Kasumi-1 (cell line): ENCODE results near the gene GLG1.
A peak's percentile ranks its signal among the peaks of the same experiment; 100 is the strongest.

Experiments
- DNase-seq, 2 experiments: peaks; one replicate each; lab custom pipeline; 2025; lab: John Stamatoyannopoulos, UW

GLG1 gene

DNA sequence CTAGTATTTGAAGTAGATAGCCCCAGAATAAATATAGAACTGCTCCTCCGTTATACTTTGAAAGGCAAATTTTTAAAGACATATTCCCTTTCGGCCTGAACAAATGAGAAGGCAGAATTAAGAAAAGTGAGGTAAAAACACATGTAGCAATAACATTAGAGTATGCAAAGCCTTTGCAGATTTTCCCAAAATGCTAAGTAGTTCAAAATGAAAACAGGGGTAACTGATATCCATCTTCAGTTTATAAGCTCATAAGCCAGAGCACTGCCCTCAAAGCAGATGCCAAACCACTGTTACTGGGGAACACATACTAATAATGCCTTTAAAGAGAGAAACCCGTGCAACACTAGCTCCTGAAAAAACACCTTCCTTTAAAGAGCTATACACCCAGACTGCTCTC, 134.4 kb downstream of the GLG1 start:
- DNase-seq = no peak

- DNase-seq = no peak
Measured at GRCh38 chr16:74472010-74472409, 134.9 kb downstream of the GLG1 start.

- DNase-seq = no peak
Measured at GRCh38 chr16:74469946-74470478, 136.9 kb downstream of the GLG1 start.

GRCh38 chr16:74468807-74469525, 137.9 kb downstream of the GLG1 start:
- DNase-seq = no peak

- no peak for DNase-seq
Measured at GRCh38 chr16:74466872-74467271, 140.0 kb downstream of the GLG1 start.

- DNase-seq = no peak
Measured at GRCh38 chr16:74465851-74466685, 140.8 kb downstream of the GLG1 start.

DNA sequence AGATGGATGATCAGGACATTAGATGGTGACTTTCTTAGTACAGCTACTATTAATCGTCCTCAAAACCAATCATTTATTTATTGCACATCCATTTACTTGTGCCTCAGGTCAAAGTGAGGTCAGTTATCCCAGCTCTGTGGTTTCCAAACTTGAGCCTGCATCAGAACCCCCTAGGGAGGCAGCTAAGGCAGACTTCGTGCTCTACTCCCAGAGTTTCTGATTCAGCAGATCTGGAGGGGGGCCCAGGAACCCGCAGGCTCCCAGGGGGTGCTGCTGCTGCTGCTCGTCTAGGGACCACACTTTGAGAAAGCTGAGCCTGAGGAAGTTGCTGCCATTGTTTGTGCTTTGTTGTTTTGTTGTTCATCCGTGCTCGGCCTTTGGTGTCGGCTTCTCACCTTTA, 141.6 kb downstream of the GLG1 start:
- DNase-seq = no peak

- DNase-seq = peak in 1 of 2 experiments; percentile 10
Measured at GRCh38 chr16:74463888-74464287, 143.0 kb downstream of the GLG1 start.

DNA sequence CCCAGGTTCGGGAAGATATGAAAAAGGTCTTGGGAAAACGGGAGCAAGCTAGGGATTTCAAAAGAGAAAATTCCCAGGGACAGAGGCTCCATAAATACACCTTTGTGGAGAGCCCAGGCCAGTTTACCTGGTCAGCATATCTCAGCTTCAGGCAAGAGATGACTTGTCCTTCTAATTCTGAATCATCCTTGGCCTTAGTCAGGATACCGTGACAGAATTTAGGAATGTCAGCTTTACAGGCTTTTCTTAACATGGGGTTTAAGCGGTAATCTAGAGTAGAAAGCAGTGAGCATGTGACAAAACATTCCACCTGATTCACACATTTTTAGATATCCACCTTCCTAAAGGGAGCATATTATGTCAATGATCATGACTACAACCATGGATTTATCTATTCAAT, 144.6 kb downstream of the GLG1 start:
- DNase-seq = no peak

DNA sequence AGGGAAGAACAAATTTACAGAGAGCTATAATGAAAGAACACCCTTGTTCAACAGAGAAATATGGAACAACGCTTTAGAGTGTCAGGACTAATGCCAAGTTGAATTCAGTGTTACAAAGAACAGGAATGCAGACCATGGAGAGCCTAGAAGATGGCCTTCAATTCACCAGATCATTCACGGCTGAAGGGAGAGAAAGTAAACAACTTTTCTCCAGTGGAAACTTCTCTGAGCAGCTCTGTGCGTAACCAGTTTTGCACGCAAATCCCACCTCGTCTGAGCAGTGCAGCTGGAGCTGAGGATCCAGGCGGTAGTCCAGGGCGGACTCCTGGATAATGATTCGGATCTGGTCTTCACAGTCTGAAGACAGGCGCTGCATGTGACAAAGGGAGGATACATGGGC, 145.1 kb downstream of the GLG1 start:
- DNase-seq = no peak

DNA sequence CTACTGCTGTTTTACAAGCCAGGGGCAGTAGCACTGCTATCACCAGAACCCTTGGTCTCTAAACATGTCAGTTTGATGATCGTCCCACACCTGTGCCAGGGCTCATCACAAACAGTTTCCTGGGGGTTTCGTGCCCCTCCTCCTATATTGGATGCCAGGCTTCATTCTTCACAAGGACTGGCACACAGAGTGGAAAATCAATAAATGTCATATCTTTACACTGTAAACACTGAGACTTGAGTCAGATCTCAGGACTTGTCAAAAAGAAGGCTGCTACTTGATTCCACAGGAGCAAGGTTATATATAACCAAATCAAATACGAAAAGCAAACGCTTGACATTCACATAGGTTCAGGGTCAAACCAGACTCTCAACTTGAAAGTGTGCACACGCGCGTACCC, 146.4 kb downstream of the GLG1 start:
- no peak for DNase-seq

GRCh38 chr16:74456290-74456625, 150.7 kb downstream of the GLG1 start:
- DNase-seq = no peak

- no peak for DNase-seq
Measured at GRCh38 chr16:74455619-74456289, 151.2 kb downstream of the GLG1 start.

- DNase-seq = no peak
Measured at GRCh38 chr16:74455213-74455612, 151.7 kb downstream of the GLG1 start.

DNA sequence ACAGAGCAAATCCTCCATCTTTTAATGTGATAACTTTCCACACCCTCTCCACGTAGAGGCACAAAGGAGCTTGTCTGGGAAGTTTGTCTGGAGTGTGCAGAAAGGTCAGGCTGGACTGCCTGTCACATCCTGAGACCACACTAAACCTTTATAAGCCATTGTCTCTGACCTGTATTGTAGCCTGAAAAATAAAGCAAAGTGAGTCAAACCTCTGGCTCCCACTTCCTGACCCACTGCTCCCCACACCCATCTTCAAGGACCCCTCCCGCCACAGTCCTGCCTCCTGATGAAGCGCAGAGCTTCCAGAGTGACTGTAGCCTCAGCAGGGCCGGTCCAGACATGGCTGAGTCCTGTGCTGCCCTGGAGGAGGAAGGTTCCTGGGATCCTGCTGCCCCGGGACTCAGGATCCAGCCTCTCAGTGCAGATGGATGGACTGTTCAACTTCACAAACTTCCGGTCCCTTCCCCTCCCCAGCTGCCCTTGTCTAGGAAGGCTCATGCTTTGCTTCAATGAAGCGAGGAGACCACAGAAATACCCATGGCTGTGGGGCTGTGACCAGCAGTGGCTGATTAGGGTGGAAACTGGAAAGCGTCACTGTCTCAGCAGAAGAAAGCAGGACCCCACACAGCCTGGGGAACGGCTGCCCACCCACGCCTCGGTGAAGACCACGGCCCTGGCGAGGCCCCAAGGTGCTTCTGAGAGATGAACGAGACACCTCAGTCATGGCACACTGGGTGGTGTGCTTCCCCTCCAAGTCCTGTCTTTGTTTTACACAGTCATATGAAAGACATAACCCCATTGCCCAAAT, 154.8 kb downstream of the GLG1 start:
- no peak for DNase-seq

DNA sequence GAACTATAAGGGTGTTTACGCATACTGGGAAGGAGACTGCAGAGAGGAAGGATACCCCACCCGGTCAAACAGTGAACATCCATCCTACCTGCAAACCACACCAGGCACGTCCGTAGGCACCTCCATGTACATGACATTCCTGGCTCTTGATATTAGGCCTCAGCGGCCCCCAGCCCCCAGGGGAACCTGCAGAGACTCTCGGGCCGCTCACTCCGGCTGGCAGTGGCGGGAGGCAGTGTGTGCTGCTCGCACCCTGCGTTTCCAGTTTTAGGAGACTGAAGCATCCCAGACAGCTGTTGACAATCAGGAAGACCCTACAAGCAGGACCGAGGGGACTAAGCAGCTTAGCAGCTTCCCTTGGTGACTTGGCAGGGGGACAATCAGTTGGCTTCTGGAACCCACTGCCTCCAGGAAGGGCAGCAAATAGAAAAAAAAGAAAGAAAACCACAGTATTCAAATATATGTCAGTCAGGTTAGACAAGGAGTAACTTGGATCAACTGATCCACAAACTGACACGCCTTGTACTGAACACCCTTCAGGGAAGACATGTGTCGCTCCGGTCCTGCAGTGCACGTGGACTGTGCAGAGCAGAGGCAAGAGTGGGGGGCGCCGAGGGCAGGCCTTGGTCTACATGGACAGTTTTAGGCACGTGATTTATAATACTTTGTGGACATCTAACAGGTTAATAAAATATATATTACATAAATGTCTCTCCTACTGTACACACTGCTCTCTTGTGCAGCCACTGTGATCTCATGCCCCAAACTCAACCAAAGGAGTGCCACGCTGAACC, 155.8 kb downstream of the GLG1 start:
- DNase-seq = no peak

DNA sequence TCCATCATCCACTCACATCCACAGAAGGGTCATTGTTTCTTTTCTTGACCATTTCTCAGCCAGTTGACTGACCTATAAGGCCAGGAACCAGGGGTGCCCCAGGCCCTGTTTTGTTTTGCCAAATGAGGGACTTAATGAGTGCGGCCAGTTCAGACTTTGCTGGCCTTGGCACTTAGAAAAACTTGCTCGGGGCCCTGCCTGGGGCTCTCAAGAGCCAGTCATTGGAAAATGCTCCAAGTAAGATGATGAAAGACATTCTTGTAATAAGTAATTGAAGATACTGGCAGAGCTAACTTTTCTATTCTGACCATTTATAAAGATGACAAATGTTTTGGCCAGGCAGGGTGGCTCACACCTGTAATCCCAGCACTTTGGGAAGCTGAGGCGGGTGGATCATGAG, 156.7 kb downstream of the GLG1 start:
- no peak for DNase-seq

GRCh38 chr16:74449470-74449869, 157.4 kb downstream of the GLG1 start:
- DNase-seq = no peak

- peak; percentile 37 to 54 for DNase-seq
Measured at GRCh38 chr16:74448990-74449389, 157.9 kb downstream of the GLG1 start.

- DNase-seq = no peak
Measured at GRCh38 chr16:74447578-74447977, 159.3 kb downstream of the GLG1 start.

DNA sequence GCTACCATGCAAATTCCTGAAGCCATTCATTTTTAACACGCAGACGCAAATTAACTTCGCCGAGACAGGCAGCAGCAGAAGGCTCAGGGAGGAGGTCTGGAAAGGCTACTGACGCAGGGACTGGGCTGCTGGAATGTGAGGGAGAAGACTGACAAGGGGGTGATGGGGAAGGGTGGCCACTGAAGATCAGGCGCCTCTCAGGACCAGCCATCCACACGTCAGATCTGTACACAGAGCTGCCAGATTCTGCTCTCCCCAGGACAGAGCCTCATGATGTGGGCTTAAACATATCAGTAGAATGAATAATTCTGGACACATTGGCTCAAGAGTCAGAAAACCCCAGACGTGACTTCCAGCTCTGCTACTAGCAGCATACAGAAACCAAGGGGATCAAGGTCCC, 160.0 kb downstream of the GLG1 start:
- DNase-seq = no peak
